ENCODE measurements around the gene ERBB2. TPM values are rescaled to one million over a fixed set of nuclear protein-coding genes. Genes with fewer than 3 reads are reported as not detected.
A peak's percentile ranks its signal among the peaks of the same experiment; 100 is the strongest.

The ERBB2 gene
- total and polyA plus RNA-seq, 9 of the 15 experiments (the other 6 are each of a cell fraction or from before 2014, with no cell fraction given), result 0.74 to 5.6 (median 3.3) TPM

- no peak for TF ChIP-seq TEAD1 (CRISPR knock-in tag; IDR thresholded peaks at IDR 0.05)
- peak; percentile 78; the same call in 1 of the 2 replicates for TF ChIP-seq ARID2 (IDR thresholded peaks at IDR 0.05)
- no peak for TF ChIP-seq PCBP2 (IDR thresholded peaks at IDR 0.05; ENCODE audit: low read depth, low read length, poor library complexity, severe bottlenecking)
- TF ChIP-seq OTX1 (CRISPR knock-in tag; IDR thresholded peaks at IDR 0.05), result no peak
- TF ChIP-seq ELF1 (tag; IDR thresholded peaks at IDR 0.05), result no peak
- no peak for TF ChIP-seq IFI16 (CRISPR knock-in tag; IDR thresholded peaks at IDR 0.05)
- TF ChIP-seq VEZF1 (CRISPR knock-in tag; IDR thresholded peaks at IDR 0.05), result peak; percentile 54
- no peak for TF ChIP-seq THRB (CRISPR knock-in tag; conservative IDR thresholded peaks at IDR 0.05)
- TF ChIP-seq LARP7 (IDR thresholded peaks at IDR 0.05), result 0 out of 2 replicates have a peak, but pooled peaks have one; percentile 41
- 0 out of 2 replicates have a peak, but pooled peaks have one; percentile 18 for TF ChIP-seq ZBTB2 (IDR thresholded peaks at IDR 0.05)
- TF ChIP-seq HDAC6 (IDR thresholded peaks at IDR 0.05; ENCODE audit: low read depth, low read length), result no peak
- no peak for TF ChIP-seq ZNF274 (IDR thresholded peaks at IDR 0.05; ENCODE audit: borderline replicate concordance, low read depth, low read length)
- no peak for TF ChIP-seq SMAD2 (IDR thresholded peaks at IDR 0.05; ENCODE audit: low read depth, low read length)
- TF ChIP-seq EP300 (IDR thresholded peaks at IDR 0.05; ENCODE audit: low read length), result no peak
- TF ChIP-seq MYNN (IDR thresholded peaks at IDR 0.05), result 0 out of 2 replicates have a peak, but pooled peaks have one; percentile 20
- TF ChIP-seq MYNN (CRISPR knock-in tag; IDR thresholded peaks at IDR 0.05), result no peak
- TF ChIP-seq EGR1 (conservative IDR thresholded peaks at IDR 0.05), result no peak
- no peak for TF ChIP-seq KDM2B (CRISPR knock-in tag; IDR thresholded peaks at IDR 0.05)
- 0 out of 2 replicates have a peak, but pooled peaks have one; percentile 53 for TF ChIP-seq SMARCA5 (IDR thresholded peaks at IDR 0.05)
- 0 out of 2 replicates have a peak, but pooled peaks have one; percentile 10 for TF ChIP-seq NFIC (IDR thresholded peaks at IDR 0.05)
- TF ChIP-seq POLR2AphosphoS5 (IDR thresholded peaks at IDR 0.05; ENCODE audit: control insufficient read depth, insufficient read depth, low read depth, low read length), result no peak
- TF ChIP-seq RAD21 (CRISPR knock-in tag; conservative IDR thresholded peaks at IDR 0.05 in 1 of 2, IDR thresholded peaks at IDR 0.05 in 1 of 2), result peak; percentile 69 to 85
- TF ChIP-seq CTCF (IDR thresholded peaks at IDR 0.05 in 2 of 3, conservative IDR thresholded peaks at IDR 0.05 in 1 of 3; ENCODE audit: insufficient read depth in 2 of 3, low read depth in 1 of 3, low read length in 3 of 3), result peak; percentile 85 to 91 (median 85)
Measured at GRCh38 chr17:39671651-39672521, 28.0 kb upstream of the ERBB2 start (continued).
